Fibroblast of skin of back (primary cell): ENCODE results near the gene TUBB3.
A peak's percentile ranks its signal among the peaks of the same experiment; 100 is the strongest.
"Not testable (repeated sequence)": the region's sequence is repeated elsewhere in the genome, so short reads cannot be mapped to it uniquely, and the experiment has no call there.

Source experiments
- DNase-seq: peaks from one replicate; pipeline ENCODE4 v3.0.0-alpha.2; 2013

Gene TUBB3

GRCh38 chr16:89902980-89903379 is 20.2 kb upstream of the TUBB3 start:
- DNase-seq, result no peak

- no peak for DNase-seq
Measured at GRCh38 chr16:89903908-89904515, 19.1 kb upstream of the TUBB3 start.

GRCh38 chr16:89904606-89905510 is 18.3 kb upstream of the TUBB3 start:
- no peak for DNase-seq

GRCh38 chr16:89905511-89906139 is 17.5 kb upstream of the TUBB3 start:
- peak; percentile 43 for DNase-seq

- no peak for DNase-seq
Measured at GRCh38 chr16:89906140-89907025, 16.8 kb upstream of the TUBB3 start.

- no peak for DNase-seq
Measured at GRCh38 chr16:89907055-89907814, 15.9 kb upstream of the TUBB3 start.

- DNase-seq, result no peak
Measured at GRCh38 chr16:89908236-89908635, 14.9 kb upstream of the TUBB3 start.

- peak; percentile 82 for DNase-seq
Measured at GRCh38 chr16:89909777-89910716, 13.1 kb upstream of the TUBB3 start.

GRCh38 chr16:89910717-89911354 is 12.3 kb upstream of the TUBB3 start:
- no peak for DNase-seq

GRCh38 chr16:89911375-89911774 is 11.8 kb upstream of the TUBB3 start:
- DNase-seq, result no peak

GRCh38 chr16:89912143-89912542 is 11.0 kb upstream of the TUBB3 start:
- DNase-seq, result no peak

- DNase-seq, result no peak
Measured at GRCh38 chr16:89912627-89913026, 10.5 kb upstream of the TUBB3 start.

GRCh38 chr16:89913408-89914387 is 9.4 kb upstream of the TUBB3 start:
- DNase-seq, result no peak

GRCh38 chr16:89914642-89915285 is 8.4 kb upstream of the TUBB3 start:
- not testable (repeated sequence) for DNase-seq

GRCh38 chr16:89915303-89916232 is 7.6 kb upstream of the TUBB3 start:
- DNase-seq, result no peak

- peak; percentile 76 for DNase-seq
Measured at GRCh38 chr16:89917773-89918452, 5.2 kb upstream of the TUBB3 start.
